ENCODE results near the gene PTCD1. TPM values are rescaled to one million over a fixed set of nuclear protein-coding genes. Genes with fewer than 3 reads are reported as not detected.
"Not testable (repeated sequence)": the region's sequence is repeated elsewhere in the genome, so short reads cannot be mapped to it uniquely, and the experiment has no call there.

PTCD1 gene
- polyA plus RNA-seq, 3 donors = 5.0 to 5.8 (median 5.6) TPM

GRCh38 chr7:99380032-99380822 is 58.4 kb downstream of the PTCD1 start:
- no peak for DNase-seq (ENCODE audit: extremely low read depth in 1 of 11, low read depth in 9 of 11, low spot score in 4 of 11)

- not testable (repeated sequence) for DNase-seq (ENCODE audit: extremely low read depth in 1 of 11, low read depth in 9 of 11, low spot score in 4 of 11)
Measured at GRCh38 chr7:99379693-99380031, 58.9 kb downstream of the PTCD1 start.

DNA sequence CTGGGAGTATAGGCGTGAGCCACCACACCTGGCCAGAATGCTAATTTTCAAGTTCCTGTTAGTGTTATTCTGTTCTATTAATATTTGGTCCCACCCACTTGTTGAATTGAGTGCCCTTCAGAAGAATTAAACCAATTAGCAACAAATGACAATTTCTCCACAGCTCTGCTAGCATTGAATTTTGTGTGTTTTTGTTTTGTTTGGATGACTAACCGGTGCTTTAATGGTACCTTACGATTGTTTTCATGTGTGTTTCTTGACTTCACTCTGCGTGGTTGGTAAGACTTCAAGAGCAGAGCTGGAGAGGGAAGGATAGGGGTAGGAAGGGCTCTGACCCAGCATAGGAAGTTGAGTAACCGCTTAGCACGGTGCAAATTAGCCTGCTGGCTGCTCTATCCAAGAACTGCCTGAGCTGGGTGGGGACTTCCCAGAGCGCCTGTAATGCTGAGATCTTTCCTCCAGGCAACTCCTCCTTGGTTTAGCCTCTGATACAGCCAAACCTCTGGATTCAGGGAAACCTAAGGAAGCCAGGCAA is 59.5 kb downstream of the PTCD1 start:
- DNase-seq (ENCODE audit: extremely low read depth in 1 of 11, low read depth in 9 of 11, low spot score in 4 of 11) = no peak

- no peak for DNase-seq (ENCODE audit: extremely low read depth in 1 of 11, low read depth in 9 of 11, low spot score in 4 of 11)
Measured at GRCh38 chr7:99375070-99375807, 63.4 kb downstream of the PTCD1 start.

- no peak for DNase-seq (ENCODE audit: extremely low read depth in 1 of 11, low read depth in 9 of 11, low spot score in 4 of 11)
Measured at GRCh38 chr7:99374111-99375064, 64.2 kb downstream of the PTCD1 start, which contains the start of gene ARPC1B. Gene ARPC1B, plus strand, starts transcription at chr7:99374730. Its CDS starts 10,985 bp downstream, at chr7:99385715.

- DNase-seq (ENCODE audit: extremely low read depth in 1 of 11, low read depth in 9 of 11, low spot score in 4 of 11) = no peak
Measured at GRCh38 chr7:99373091-99374066, 65.2 kb downstream of the PTCD1 start.

DNA sequence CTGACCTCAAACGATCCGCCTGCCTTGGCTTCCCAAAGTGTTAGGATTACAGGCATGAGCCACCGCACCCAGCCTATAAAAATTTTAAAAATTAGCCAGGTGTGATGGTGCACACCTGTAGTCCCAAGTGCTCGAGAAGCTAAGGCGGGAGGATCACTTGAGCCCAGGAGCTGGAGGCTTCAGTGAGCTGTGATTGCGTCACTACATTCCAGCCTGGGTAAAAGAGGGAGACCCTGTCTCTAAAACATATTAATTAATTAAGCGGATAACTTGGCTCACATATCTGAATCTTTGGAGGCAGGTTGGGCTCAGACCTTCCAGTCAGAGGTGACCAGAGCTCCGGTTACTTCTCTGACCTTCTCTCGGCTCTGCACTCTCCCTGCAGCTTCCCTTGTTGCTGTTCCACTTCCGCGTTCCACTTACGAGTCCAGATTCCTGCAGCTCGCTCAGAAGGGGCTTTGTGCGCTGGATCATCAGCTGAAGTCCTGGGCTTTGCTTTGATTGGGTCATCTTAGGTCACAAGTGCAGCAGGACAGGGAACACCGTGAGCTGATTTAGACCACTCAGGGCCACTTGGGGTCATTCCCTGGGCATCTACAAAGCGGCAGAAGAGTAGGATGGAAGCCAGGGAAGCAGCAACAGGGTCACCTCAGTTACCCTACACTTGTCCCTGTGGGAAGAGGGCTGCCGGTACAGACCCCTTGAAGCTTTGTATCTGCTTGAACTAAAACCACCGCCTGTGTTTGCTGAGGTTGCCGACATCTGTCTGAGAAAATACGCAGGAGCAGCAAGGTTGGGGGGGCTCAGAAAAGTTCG is 66.1 kb downstream of the PTCD1 start:
- peak in 3 of 11 donors; percentile 50 to 71 (median 69) for DNase-seq (ENCODE audit: extremely low read depth in 1 of 11, low read depth in 9 of 11, low spot score in 4 of 11)

DNA sequence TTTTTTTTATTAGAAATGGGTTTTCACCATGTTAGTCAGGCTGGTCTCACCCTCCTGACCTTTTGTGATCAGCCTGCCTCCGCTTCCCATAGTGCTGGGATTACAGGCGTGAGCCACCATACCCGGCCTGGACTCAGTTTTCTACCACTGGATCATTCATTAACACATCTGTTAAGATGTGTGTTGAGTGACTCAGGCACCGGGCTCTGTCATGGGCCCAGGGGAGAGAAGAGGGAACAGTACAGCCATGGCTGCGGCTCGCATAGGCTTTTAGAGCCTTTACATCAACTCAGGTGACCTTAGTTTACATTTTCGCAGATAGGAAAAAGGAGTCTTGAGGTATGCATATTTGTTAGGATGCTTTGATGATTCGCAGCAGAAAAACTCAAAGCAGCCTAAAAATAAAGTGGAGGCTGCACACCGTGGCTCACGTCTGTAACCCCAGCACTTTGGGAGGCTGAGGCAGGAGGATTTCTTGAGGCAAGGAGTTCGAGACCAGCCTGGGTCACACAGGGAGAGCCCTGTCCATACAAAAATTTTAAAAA is 67.2 kb downstream of the PTCD1 start:
- DNase-seq (ENCODE audit: extremely low read depth in 1 of 11, low read depth in 9 of 11, low spot score in 4 of 11) = no peak

DNA sequence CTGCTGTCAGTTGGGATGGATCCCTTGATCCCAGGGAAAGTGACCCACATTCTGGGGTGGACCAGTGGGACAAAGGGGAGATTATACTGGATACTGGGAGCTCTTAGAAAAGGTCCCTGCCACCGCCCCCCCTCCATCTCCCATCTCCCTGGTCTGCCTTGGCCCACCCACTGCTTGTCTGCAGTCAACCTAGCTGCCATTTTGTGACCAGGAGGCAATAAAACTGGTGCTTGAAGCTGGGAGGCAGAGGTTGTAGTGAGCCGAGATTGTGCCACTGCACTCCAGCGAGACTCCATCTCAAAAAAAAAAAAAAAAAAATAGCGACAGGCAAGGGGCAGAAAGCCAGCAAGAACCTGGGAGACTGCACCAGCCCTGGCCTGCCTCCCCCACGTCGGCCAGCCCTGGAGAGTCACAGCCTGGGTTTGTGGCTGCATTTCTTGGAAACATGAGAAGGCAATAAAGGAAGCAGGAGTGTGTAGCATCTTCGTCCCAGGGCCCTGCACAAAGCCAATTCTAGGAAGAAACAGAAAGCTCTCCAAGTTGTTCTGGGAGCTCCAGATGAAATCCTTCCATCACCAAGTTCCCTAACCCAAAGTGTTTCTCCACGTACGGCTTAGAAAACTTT is 68.7 kb downstream of the PTCD1 start:
- no peak for DNase-seq (ENCODE audit: extremely low read depth in 1 of 11, low read depth in 9 of 11, low spot score in 4 of 11)

DNA sequence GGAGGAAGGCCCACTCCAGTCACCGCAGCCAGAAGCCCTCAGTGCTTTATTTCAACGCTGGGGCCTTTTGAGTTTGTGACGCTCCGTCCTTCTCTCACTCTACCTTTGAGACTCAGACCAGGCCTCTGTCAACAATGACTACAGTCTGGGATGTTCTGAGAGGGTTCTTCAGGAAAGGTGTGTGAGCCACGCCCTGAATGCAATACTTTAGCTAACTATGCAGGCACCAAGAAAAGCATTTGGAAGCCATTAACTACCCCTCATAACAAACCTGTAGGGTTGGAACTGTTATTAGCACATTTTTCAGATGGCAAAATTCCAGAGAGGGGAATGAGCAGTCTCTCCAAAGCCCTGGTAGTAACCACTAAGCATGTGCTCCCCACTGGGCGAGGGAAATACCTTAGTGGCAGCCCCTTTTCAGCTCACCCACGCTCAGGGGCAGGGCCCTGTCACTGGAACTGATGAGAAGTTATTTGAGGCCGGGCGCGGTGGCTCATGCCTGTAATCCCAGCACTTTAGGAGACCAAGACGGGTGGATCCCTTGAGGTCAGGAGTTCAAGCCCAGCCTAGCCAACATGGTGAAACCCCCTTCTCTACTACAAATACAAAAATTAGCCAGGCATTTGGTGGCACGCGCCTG is 69.7 kb downstream of the PTCD1 start:
- no peak for DNase-seq (ENCODE audit: extremely low read depth in 1 of 11, low read depth in 9 of 11, low spot score in 4 of 11)

Other genes with a start within 250 kb of the PTCD1 start
- gene KPNA7, start 230.7 kb downstream of the PTCD1 start, polyA plus RNA-seq (ENCODE audit: insufficient read length in 3 of 3) = not detected
- under 1 TPM in 2 of 3 donors, not detected in 1; 0.01 to 0.17 TPM for gene MYH16, start 166.0 kb downstream of the PTCD1 start, polyA plus RNA-seq (ENCODE audit: insufficient read length in 3 of 3)
- 100 to 1,000 TPM; 101 to 114 (median 109) TPM for gene ARPC1A, start 112.9 kb downstream of the PTCD1 start, polyA plus RNA-seq (ENCODE audit: insufficient read length in 3 of 3)
- gene ARPC1B, start 64.1 kb downstream of the PTCD1 start, polyA plus RNA-seq (ENCODE audit: insufficient read length in 3 of 3) = 10 to 100 TPM; 24.2 to 44.8 (median 35.4) TPM
- gene PDAP1, start 30.2 kb downstream of the PTCD1 start, polyA plus RNA-seq (ENCODE audit: insufficient read length in 3 of 3) = 100 to 1,000 TPM; 137 to 171 (median 142) TPM
- 100 to 1,000 TPM; 105 to 111 (median 106) TPM for gene BUD31, start 29.8 kb downstream of the PTCD1 start, polyA plus RNA-seq (ENCODE audit: insufficient read length in 3 of 3)
- gene CPSF4, start 145 bp upstream of the PTCD1 start, polyA plus RNA-seq (ENCODE audit: insufficient read length in 3 of 3) = 10 to 100 TPM; 32.8 to 40.2 (median 37.6) TPM
- 100 to 1,000 TPM; 376 to 480 (median 463) TPM for gene ATP5MF, start 27.4 kb upstream of the PTCD1 start, polyA plus RNA-seq (ENCODE audit: insufficient read length in 3 of 3)
- gene ZNF789, start 34.1 kb upstream of the PTCD1 start, polyA plus RNA-seq (ENCODE audit: insufficient read length in 3 of 3) = 10 to 100 TPM; 23.5 to 64.6 (median 30.6) TPM
- 10 to 100 TPM; 13.8 to 20.3 (median 14.3) TPM for gene ZNF394, start 61.5 kb upstream of the PTCD1 start, polyA plus RNA-seq (ENCODE audit: insufficient read length in 3 of 3)
- gene ZKSCAN5, start 65.9 kb upstream of the PTCD1 start, polyA plus RNA-seq (ENCODE audit: insufficient read length in 3 of 3) = 10 to 100 TPM; 15.3 to 18.3 (median 15.7) TPM
- 10 to 100 TPM; 14.5 to 17.6 (median 15.7) TPM for gene FAM200A, start 113.3 kb upstream of the PTCD1 start, polyA plus RNA-seq (ENCODE audit: insufficient read length in 3 of 3)
- gene ZNF655, start 119.8 kb upstream of the PTCD1 start, polyA plus RNA-seq (ENCODE audit: insufficient read length in 3 of 3) = 100 to 1,000 TPM in 1 of 3 donors, 10 to 100 TPM in 2; 69.9 to 106 (median 82.0) TPM
- gene TMEM225B, start 159.5 kb upstream of the PTCD1 start, polyA plus RNA-seq (ENCODE audit: insufficient read length in 3 of 3) = 1 to 10 TPM; 1.5 to 2.7 (median 2.0) TPM
- gene ZSCAN25, start 178.1 kb upstream of the PTCD1 start, polyA plus RNA-seq (ENCODE audit: insufficient read length in 3 of 3) = 10 to 100 TPM; 18.5 to 21.0 (median 19.5) TPM
- gene CYP3A5, start 241.2 kb upstream of the PTCD1 start, polyA plus RNA-seq (ENCODE audit: insufficient read length in 3 of 3) = 1 to 10 TPM; 1.6 to 2.5 (median 2.1) TPM

Data from renal cortex interstitium (tissue), 11 donors.